HG02642 (cell line): ENCODE results near the gene MYT1.

Source experiments
- ATAC-seq: cut with Tn5 transposase; IDR thresholded peaks from one replicate; pipeline ENCODE4 v1.9.1; 2021; ENCODE audit warnings: mild to moderate bottlenecking; ENCODE audit not compliant: unreplicated experiment, poor library complexity

The MYT1 gene

DNA sequence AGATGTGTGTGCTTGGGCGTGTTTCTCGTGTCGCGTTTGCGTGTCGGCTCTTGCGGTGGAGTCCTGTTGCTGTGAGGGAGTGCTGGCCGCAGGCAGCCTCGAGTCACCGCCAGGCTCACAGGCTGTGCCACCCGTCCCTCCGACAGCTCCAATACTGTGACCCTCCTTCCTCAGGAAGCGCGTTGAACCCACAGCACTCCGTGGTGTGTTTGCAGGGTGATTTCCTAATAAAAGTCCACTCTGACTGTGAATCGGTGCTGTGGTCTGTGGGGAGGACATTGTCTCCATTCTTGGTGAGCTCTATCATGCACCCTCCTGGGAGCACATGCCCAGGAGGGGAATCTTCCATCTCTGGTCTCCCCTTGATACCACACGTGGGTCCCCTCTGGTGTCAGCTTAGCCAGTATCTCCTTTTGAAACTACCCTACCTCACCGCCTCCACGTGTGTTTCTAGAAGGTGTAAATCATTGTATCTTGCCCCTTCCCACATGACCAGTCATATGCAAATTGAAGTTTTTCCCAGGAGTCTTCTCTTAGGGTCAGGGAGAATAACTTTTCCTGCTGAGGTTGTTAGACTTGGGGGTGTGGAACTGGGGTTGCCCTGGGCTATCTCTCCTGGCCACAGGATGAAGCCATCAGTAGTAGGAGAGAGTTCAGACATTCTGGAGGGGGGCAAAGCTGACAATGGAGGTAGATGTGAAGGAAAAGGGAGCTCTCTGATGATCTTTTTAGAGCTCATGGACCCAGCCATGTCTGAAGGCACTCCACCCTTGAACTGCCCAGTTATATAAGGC lies 77.9 kb downstream of the MYT1 start:
- no peak for ATAC-seq

GRCh38 chr20:64242797-64243475 lies 78.7 kb downstream of the MYT1 start:
- ATAC-seq, result no peak

DNA sequence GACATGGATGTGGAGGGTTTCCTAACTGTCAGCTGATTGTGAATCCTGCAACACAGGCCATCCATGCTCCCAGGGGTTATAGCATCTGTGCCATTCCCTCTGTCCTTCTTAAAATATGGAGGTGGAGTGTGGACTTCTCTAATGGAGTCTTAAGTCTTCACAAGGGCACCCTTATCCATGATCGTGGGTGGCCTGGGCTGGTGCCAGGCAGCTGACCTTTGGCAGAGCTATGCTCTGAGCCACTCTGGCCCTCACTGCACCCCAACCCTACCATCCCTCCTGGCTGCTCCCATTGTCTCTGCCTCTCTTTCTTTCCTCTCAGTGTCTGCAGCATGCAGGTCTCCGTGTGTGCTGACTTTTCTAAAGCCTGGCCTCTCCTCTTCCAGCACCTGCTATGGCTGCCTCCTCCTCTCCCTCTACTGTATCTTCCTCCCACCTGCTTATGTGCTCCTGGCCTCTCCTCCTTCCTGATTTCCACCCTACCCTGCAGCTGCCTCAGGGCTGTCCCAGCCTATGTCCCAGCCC lies 80.1 kb downstream of the MYT1 start:
- ATAC-seq, result no peak

DNA sequence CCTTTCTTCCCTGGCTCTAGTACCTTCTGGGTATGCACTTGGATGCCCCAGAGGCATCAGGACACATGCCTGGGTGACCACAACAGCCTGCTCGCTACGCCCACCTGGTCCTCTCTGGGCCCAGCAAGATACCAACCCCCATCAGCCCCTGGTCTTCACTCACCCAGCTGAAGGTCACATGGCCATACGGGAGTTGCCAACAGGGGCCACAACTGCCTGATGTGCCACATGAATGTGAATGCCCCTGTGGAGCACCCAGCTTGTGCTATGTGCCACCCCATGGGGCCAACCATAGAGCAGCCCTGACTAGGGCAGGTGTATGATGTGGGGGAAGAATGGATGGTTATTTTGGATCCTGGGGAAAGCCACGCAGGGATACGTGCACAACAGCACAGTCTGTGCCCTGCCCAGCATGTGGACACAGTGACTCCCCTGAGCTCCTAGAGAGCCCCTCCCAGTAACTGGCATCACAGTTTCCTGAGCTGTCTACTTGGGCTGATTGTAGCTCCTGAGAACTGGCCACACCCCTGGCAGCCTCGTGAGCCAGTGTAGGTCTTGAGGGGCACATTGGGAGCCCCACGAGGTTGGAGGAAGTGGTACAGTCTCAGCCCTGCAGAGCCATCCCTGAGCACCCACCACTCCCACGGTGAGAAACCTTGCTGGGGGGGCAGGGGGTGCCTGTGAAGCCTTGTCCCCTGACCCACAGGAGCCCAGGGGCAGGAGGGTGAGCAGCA lies 80.8 kb downstream of the MYT1 start:
- ATAC-seq, result no peak

GRCh38 chr20:64245746-64246595 lies 81.7 kb downstream of the MYT1 start:
- ATAC-seq, result no peak

DNA sequence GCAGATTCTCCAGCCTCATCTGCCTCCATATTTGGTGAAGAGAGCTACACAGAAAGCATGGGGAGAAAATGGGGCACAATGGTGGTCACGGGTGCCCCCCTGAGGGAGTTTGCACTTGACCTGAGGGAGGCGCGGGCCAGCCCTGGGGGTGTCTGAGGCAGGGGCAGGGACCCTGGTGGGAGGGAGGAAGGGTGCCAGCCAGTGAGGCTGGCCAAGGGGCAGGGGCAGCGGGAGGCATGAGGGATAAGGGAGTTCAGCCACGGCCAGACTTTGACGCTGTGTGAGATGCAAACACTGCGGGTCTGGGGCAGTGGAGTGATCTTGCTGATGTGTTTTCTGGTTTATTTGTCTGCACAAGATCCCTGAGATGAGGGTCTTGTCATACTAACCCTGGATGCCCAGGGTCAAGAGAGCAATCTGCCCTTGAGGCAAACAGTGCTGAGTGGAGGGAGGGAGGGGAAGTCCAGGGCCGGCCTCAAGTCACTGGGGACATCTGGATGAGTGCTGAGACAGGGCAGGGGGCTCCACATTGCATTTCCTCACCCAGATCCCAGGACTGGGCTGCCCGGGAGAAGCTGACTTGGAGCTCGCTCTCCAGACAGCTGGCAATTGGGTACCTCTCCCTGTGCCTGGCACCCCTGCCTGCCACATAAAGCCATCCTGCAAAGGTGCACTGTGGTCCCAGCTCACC lies 82.5 kb downstream of the MYT1 start:
- ATAC-seq, result no peak

DNA sequence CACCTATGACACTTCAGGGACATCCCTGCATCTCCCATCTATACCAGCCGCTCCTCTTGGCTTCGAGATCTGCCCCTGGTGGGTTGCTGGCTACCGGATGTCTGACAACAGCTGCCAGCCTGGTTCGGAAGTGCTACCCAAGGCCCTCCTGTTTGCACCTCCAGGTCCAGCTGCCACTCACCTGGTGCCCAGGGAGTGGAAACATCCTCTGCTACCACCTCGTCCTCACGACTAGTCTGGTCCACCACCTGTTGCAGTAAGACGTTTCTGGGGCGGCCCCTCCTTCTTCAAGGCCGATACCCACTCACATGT lies 83.0 kb downstream of the MYT1 start:
- ATAC-seq, result no peak

- ATAC-seq, result no peak
Measured at GRCh38 chr20:64247970-64248841, 84.0 kb downstream of the MYT1 start.

- ATAC-seq, result no peak
Measured at GRCh38 chr20:64250027-64250426, 85.8 kb downstream of the MYT1 start.

GRCh38 chr20:64253000-64253383 lies 88.7 kb downstream of the MYT1 start:
- no peak for ATAC-seq

DNA sequence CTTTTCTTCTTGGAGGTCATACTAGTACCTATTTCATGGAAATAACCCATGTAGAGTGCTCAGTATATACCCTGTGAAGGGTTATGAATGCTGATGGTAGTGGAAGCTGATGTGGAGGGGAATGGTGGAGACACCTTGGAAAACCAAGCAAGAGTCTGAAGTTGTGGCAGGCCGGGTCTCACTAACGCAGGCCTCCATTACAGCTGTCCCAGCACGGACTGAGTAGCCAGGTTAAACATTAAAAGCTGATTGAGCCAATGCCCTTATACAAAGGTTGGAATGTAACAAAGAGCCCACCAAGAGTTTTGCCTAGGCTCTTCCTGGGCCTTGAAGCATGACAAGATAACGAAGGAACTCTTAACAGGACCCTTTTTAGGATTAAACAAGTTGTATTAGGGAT lies 89.2 kb downstream of the MYT1 start:
- ATAC-seq, result no peak

- no peak for ATAC-seq
Measured at GRCh38 chr20:64254156-64254555, 89.9 kb downstream of the MYT1 start.

- no peak for ATAC-seq
Measured at GRCh38 chr20:64254571-64255360, 90.5 kb downstream of the MYT1 start.

GRCh38 chr20:64255361-64256281 lies 91.4 kb downstream of the MYT1 start, which contains the start of gene PCMTD2:
Gene PCMTD2 (plus strand): TSS chr20:64255748. CDS start chr20:64259966, 4,218 bp downstream.
- peak; percentile 88 for ATAC-seq

GRCh38 chr20:64256282-64256935 lies 92.2 kb downstream of the MYT1 start:
- no peak for ATAC-seq

DNA sequence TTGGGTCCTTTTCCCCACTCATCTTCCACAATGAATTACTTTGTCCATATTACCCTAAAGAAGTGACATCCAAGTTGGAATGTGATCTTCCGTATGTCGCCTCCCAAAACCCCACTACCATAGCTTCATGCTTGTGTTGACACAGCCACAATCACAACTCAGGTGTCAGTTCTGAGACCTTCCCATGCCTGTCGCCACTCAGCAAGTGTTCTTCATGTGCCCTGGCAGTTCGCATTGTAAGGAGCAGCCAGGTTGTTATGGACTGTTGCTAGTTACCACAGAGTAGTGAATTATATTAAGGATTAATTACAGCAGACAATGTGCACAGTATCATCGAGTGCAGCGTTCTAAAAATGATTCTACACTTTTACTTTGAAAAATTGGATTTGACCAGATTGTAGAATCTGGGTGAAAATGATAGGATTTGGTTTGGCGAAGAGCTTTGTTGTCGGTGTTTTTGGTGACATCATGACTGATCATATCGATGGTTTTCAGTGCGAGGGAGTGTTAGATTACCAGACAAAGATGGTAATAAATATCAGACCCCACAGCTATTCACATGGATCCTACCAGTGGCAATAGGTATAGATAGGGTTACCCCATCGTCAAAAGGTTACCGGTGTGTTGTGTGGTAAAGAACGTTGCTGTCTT lies 93.0 kb downstream of the MYT1 start:
- ATAC-seq, result no peak
